Body of pancreas (tissue), 4 donors: ENCODE measurements around the gene MRPL46.

Experiments
- CTCF ChIP-seq, 7 experiments: fragments of 450-650 bp in 4 of 7; fragments of 200-600 bp in 3 of 7; sonication (generic) in 3 of 7; IDR thresholded peaks; one replicate each; pipeline ENCODE4 v1.5.1; 2016 to 2019; ENCODE audit warnings: antibody characterized with exemption in 7 of 7
- POLR2A ChIP-seq, 3 donors: fragments of 450-650 bp; IDR thresholded peaks; one replicate each; pipeline ENCODE4 v1.6.1; 2016; ENCODE audit warnings: antibody characterized with exemption in 3 of 3, mild to moderate bottlenecking in 2 of 3

GRCh38 chr15:88430051-88430450 lies 37.1 kb downstream of the MRPL46 start:
- no peak for TF ChIP-seq CTCF (IDR thresholded peaks at IDR 0.05)
- TF ChIP-seq POLR2A (IDR thresholded peaks at IDR 0.05): no peak
